HG03064 (cell line): Measurements from ENCODE around the gene CAP2.

Experiments used
- ATAC-seq: cut with Tn5 transposase; IDR thresholded peaks from one replicate; pipeline ENCODE4 v1.9.1; 2021; ENCODE audit warnings: low read depth; ENCODE audit not compliant: unreplicated experiment

The CAP2 gene, protein sequence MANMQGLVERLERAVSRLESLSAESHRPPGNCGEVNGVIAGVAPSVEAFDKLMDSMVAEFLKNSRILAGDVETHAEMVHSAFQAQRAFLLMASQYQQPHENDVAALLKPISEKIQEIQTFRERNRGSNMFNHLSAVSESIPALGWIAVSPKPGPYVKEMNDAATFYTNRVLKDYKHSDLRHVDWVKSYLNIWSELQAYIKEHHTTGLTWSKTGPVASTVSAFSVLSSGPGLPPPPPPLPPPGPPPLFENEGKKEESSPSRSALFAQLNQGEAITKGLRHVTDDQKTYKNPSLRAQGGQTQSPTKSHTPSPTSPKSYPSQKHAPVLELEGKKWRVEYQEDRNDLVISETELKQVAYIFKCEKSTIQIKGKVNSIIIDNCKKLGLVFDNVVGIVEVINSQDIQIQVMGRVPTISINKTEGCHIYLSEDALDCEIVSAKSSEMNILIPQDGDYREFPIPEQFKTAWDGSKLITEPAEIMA

DNA sequence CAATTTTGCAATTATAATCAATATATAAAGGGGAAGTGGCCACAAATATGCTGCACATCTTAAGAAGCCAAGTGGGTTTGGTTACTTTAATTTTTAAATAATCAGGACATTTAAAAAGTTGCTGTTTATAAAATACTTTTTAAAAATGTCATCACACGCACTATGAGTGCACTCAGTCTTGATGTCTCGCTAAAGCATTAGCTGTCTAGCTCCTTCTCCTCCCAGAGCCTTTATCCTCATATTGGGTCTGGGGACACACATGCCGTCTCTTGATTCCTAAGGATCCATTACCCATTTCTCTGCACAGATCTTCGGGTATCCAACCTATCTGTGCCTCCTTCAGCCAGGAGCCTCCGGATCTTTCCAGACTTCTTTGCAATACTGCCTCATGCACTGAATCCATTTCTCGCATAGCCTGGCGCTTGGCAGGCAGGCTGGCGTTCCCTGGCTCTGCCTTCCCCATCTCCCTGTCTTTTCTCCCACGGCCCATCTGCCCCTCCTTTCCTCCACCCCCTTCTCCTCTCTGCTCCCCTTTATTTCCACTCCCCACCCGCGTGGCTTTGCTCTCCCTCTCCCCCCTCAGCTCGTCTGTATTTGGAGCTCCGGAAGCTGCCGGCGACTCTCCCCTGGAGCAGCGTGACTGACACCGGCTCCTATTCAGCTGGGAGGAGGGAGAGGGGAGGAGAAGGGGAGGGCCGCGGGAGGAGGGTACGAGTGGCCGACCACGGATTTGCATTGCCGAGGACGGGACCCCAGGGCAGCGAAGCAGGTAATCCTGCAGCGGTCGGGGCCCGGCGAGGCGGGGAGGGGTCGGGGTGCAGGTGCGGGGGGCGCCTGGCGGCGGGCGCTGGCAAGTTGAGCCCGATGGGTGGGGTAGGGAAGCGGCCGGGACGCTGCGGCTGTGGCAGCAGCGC is at the start of gene CAP2:
Gene CAP2 (plus strand): TSS at position 618 of the 914 bp plus-strand sequence. CDS start 27,961 bp downstream, outside the sequence.
- ATAC-seq: no peak

DNA sequence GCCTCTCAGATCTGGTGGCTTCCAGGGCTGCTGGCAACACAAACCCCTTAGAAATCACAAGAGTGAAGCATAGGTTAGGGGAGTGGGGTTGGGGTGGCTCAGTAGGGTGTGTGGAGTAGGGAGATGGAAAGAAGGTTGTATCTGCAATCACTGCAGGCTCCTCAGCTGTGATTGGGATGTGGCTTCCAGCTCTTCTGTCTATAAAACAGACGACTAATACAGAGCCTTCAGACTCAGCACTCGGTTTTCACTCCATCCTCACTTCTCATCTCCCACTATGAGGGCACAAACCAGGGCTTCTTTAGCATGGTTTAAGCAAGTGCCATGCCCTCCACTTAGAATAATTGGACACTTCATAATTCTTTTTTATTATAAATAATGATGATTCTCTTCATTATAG is 46.4 kb upstream of the CAP2 start:
- ATAC-seq: no peak

DNA sequence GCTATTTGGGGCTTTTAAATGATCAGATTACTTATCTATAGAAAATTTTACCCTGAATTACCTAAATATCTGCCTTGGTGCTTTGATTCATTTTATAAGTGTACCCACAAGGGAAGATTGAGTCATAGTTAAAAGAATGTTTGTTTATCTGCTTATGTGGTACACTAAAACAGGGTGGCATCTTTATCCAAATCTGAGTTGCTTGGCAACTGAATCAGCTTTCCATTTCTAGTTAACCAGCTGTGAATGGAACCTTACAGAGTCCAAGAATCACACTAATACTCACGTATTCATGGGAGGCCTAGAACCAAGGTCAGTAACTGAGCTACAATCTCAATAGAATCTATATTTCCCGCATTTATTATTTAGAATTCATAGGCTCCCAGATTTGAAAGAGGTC is 44.0 kb upstream of the CAP2 start:
- ATAC-seq: no peak

DNA sequence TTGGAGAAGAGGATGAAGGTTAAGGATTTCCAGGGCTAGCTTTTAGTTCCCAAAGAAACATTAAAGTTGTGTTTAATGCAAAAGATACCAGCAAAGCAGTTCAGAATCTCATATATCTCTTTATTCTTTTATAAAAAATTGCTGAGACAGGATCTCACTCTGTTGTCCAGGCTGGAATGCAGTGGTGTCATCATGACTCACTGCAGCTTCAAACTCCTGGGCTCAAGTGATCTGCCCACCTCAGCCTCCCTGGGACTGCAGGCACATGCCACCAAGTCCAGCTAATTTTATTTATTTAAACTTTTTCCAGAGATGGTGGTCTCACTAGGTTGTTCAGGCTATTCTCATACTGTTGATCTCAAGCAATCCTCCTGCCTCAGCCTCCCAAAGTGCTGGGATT is 41.1 kb upstream of the CAP2 start:
- ATAC-seq: no peak

DNA sequence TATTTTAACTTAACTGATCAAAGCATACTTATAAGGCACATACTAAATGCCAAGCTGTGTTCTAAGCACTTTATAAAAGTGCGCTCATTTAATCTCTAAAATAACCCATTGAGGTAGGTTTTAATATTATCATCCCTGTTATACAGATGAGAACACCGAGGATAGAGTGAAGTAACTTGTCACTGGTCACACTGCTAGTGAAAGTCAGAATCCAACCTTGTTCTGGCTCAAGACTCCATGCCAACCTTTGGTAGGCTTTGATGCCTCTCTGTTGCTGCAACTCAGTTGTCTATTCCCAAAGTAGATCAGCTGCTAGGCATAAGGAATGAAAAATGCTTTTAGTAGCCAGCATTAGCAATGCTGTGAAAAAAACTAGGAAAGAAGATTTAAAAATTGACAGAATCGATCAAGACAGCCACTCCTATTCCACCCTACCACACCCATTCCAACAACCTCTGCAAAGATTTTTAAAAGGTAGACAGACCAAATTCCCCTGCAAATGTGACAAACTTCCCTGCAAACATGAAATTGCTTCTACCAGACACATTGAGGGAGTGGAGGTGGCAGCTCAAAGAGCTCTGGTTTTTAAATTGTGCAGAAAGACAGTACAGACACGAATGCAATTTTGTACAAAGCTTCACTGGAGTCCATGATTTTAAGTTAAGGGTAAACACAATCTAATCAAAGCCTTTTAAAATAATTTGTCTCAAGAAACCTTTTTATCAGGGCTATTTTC is 39.8 kb upstream of the CAP2 start:
- ATAC-seq: no peak

DNA sequence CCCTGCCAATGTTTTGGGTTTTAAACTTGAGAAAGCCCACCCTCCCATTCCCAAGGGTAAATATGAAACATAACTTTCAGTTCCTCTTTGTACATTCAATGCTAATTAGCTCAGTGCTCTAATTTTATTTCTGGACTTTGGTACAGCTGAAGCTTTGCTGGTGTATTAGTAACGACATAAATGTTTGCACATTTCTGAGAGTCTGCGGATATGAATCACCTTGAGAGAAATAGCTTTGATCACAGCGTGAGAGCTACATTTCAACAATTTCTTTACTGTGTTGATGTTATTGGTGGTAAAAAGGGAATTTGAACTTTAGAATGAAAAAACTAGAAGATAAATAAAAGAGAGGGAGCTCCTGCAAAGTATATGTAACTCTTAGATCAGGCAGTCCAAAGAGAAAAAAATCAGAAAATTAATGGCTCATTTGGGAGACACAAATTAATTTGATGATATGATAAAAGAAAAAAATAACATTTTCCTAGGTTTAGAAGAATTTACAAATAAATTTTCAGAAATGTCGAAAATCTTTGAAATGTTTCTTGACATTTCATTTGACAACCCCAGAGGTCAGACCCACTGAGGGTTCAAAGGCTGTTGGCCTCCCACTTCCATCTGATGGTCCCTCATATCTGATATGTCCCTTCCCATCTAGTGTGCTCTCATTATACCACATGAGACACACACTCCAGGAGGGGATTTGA is 38.5 kb upstream of the CAP2 start:
- no peak for ATAC-seq

DNA sequence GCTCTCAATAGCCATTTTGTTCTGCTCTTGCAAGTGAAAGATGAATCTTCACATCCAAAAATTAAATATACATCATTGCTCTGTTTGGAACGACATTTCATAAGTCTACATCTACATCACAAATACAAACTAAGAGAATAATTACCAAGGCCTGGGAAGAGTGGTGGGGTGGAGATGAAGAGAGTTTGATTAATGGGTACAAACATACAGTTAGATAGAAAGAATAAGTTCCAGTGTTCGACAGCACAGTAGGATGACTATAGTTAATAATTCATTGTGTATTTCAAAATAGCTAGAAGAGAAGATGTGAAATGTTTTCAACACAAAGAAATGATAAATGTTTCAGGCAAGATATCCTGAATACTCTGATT is 38.0 kb upstream of the CAP2 start:
- no peak for ATAC-seq

DNA sequence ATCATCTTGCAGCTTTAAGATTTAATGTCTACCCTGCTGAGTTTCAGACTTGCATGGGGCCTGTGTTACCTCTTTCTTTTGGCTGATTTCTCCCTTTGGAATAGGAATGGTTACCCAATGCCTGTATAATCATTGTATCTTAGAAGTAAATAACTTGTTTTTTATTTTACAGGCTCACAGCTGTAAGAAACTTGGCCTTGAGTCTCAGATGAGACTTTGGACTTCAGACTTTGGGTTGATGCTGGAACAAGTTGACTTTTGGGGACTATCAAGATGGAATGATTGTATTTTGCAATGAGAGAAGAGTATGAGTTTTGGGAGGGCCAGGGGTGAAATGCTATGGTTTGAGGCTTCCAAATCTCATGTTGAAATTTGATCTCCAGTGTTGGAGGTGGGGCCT is 34.9 kb upstream of the CAP2 start:
- ATAC-seq: no peak

DNA sequence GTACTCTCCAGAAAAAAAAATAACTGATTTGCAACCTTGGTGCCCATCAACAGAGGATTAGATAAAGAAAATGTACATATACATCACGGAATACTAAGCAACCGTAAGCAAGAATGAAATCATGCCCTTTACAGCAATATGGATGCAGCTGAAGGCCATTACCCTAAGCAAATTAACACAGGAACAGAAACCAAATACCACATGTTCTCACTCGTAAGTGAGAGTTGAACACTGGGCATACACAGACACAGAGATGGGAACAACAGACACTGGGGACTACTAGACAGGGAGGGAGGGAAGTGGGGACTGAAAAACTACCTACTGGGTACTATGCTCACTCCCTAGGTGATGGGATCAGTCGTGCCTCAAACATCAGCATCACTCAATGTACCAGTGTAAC is 32.8 kb upstream of the CAP2 start:
- no peak for ATAC-seq

DNA sequence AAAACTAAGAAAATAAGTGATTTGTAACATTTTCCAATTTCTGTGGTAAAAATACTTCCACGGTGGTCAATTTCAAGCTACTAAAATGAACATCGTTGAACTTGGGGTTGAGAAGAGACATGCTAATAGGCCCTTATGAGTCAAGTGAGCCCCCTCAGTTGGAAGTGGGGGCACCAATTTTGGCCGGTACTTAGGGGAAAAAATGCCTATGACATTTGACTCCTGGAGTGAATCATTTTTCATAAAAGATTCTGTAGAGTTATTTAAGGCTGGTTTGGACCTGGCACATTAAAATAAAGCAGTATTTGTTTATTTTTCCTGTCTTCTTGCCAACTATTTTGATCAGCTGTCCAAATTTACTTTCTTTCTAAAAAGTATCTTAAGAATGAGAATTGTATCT is 32.4 kb upstream of the CAP2 start:
- ATAC-seq: no peak

DNA sequence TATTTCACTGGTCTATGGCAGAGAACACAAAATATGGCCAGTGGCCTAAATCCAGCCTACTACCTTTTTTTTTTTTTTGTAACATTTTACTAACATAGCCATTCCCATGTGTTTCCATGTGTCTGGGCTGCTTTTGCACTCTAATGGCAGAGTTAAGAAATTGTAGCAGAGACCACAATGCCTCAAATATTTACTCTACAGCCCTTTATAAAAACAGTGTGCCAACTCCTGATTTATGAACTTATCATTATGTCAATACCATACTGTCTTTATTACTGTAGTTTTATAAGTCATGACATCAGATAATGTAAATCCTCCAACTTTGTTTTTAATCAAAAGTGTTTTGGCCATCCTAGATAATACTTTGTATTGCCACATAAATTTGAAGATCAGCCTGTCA is 27.4 kb upstream of the CAP2 start:
- no peak for ATAC-seq

DNA sequence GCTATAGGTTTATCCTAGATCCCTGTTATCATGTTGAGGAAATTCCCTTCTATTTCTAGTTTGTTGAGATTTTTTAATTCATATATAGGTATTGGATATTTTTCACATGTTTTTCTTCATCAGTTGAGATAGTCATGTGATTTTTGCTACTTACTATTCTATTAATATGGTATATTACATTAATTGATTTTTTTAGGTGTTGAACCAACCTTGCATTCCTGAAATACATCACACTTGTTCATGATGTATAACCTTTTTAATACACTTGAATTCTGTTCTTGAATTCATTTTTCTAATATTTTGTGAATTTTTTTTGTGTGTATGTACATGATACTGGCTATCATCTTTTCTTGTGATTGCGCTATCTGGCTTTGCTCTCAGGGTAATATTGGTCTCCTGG is 25.5 kb upstream of the CAP2 start:
- ATAC-seq: no peak

DNA sequence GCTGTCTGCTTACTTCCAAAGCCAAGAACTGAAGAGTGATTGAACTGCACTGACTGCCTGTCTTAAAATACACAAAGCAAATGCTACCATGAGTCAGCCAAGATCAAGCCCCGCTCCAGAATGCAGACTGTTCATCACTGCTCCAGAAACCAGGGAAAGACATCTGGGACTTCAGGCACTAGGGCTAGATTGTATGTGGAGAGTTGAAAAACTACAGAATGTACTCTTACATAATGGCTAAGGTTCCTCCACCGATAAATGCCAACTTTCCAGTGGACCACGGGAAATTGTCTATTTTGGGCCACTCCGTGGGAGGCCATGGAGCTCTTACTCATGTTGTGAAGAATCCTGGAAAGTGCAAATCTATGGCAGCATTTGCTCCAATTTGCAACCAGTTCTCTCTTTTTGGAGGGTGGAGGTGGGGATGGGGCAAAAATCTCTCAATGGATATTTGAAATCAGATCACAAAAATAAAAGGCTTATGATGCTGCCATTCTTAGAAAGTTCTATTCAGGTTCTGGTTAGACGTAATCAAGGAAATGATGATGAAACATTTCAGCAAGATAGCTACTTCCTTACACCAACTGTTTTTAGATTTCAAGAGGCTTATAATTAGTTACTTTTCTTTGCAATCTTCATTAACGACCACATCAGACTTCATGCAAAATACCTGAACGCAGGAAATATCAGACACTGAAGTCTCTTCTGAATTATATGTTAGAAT is 11.8 kb upstream of the CAP2 start:
- no peak for ATAC-seq

DNA sequence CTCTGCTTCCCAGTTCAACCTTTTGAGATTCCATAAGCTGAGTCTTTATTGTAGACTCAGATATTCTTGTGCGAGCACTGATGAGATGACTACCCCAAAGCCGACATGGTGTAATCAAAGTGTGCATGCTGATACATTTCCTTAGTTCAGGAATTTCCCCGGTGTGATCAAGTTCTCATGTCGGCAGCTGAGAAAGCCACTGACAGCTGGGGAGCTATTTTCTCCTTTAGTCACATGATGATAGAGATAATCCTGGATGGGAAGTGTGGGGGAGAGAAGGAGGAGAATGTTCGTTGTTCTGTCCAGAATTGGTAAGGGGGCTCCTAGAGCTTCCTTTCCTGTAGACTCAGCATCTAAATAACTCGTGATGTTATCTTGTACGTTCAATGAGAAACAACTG is 7.7 kb upstream of the CAP2 start:
- no peak for ATAC-seq

DNA sequence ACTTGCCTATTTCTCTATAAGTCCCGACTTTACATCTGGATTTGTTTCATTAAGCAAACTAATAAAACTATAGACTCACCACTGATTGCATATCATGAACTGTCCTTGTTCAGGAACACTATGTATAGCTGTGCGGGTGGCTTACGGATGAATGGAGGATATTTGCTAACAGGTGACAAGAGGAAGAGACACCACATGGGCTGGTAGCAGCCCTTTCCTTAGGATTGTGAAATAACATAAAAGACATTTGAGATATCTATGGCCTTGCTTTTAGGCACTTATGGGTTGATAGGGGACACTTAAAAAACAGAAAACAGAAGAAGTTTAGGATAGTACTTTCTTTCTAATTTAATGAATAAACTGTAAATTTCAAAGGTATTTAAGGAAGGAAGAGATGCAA is 5.0 kb upstream of the CAP2 start:
- no peak for ATAC-seq

DNA sequence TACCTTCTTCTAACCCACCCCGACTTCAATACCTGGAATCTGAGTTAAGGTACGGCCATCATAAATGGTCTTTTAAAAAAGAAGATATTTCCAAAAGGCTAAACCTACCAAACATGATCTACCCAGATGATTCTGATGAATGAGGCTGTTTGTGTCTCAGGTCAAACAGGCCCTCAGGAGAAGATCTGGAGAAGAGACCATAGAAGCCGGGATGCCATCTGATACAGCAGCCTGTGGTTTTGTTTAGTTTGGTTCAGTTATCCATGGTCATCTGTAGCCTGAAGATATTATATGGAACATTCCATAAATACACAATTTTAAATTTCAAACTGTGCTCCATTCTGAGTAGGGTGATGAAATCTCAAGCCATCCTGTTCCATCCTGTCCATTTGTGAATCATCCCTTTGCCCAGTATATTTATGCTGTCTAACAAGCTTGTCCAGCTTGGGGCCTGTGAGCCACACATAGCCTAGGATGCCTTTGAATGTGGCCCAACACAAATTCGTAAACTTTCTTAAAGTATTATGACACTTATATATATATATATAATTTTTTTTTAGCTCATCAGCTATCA is 4.0 kb upstream of the CAP2 start:
- no peak for ATAC-seq

DNA sequence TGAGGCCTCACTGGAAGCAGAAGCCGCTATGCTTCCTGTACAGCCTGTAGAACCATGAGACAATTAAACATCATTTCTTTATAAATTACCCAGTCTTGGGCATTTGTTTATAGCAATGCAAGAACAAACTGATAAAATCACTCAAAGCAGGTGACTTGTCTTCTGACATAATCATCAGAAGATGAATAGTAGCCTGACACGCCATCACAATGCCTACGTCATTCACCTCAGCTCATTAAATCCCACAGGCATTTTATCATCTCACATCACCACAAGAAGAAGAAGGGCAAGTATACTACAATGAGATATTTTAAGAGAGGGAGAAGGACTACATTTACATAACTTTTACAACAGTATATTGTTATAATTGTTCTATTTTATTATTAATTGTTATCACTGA is 3.1 kb upstream of the CAP2 start:
- no peak for ATAC-seq

DNA sequence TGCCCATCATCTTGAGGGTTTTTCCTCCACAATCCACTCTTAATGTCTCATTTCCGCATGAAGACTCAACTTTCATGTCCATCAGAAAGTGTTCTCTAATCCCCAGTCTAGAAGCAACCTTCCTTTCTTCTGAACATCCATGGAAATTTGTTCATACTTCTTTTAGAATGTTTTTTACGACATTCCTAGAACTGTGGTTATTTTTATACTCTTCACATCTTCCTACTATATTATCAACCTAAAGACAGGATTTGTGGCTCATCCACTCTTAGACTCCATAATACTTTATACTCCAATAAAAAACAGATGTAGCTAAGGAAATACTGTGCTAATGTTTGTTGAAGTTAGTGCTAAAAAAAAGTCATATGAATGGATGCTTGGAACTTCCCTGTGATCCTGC is 1.4 kb upstream of the CAP2 start:
- no peak for ATAC-seq

DNA sequence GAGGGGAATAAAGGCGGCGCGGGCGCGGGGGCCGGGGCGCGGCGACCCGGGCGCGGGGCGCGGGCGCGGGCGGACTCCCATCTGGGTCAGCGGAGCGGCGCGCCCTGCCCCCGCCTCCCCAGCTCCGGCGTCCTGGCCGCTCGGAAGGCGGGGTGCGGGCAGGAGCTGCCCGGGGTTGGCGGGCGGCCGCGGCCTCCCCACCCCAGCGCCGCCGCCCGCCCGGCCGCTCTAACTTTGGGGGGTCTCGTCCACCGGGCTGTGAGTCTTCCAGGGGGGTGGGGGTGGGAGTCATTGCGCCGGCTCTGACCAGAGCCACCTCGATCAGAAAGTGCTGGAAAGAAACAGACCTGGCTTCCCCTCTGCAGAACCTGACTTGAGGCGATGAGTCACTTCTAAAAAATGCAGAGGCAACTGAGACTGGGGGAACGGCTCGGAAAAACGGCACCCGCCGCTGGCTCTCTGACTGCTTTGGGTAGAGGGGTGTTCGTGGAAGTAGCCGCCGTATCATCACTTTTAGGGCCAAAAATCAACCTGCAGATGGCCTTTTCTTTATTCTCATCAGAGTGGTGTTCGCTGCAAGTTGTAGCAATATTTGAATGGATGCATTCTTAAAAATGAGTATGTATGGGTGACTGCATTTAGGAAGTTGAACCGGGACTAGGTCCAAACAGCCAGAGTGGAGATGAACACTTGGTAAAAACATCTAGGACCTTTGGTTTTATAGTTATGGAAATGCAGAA is 667 bp downstream of the CAP2 start:
- no peak for ATAC-seq
